HepG2 (cell line): Measurements from ENCODE around the gene MAMLD1. TPM values are rescaled to one million over a fixed set of nuclear protein-coding genes. Genes with fewer than 3 reads are reported as not detected.

Experiments used
- ATAC-seq: fragments of 200-7000 bp; cut with Tn5 transposase; 3 replicates; pipeline ENCODE4 v1.9.1; 2020; ENCODE audit warnings: mild to moderate bottlenecking, moderate library complexity
- BruUV-seq: library from RNA; stranded (reverse); fragments of 400-500 nt; replicated peaks from 2 replicates; lab custom pipeline; 2021; lab: Mats Ljungman, UMichigan
- CTCF ChIA-PET: fragments of 300-600 bp; formaldehyde crosslinking; extraction: SDS; loops from one replicate; lab custom pipeline; 2021; ENCODE audit warnings: low total read pairs, inconsistent platforms, low intra/inter-chr PET ratio; lab: Yijun Ruan, JAX
- POLR2A ChIA-PET: fragments of 350-600 bp; sonication (Branson Sonifier 250); formaldehyde crosslinking; loops from one replicate; lab custom pipeline; 2020; ENCODE audit warnings: antibody characterized with exemption, inconsistent platforms; lab: Yijun Ruan, JAX
- DNase-seq: peaks from one replicate; pipeline ENCODE4 v3.0.0-alpha.2; 2015; ENCODE audit warnings: low spot score
- FAIRE-seq: peaks from 3 replicates; lab custom pipeline; 2011; peaks lifted over from hg19 to GRCh38; lab: Jason Lieb, UNC
- H2AFZ ChIP-seq: one replicate; pipeline ENCODE4 v1.6.1; 2011; ENCODE audit warnings: low read length, inconsistent platforms
- H3K27ac ChIP-seq: fragments of 300-600 bp; 3 replicates; pipeline ENCODE4 v1.8.0; 2011; ENCODE audit warnings: mixed run types, mild to moderate bottlenecking, mixed read lengths, low read length, inconsistent platforms; ENCODE audit not compliant: insufficient read depth; ENCODE audit errors: extremely low read length
- H3K27me3 ChIP-seq, 2 experiments: fragments of 200-600 bp in 1 of 2; 2 replicates in 1 of 2; 3 replicates in 1 of 2; pipeline versions ENCODE4 v1.6.0 to v1.8.0; 2011; ENCODE audit warnings: low read length in 2 of 2, mild to moderate bottlenecking in 2 of 2, moderate library complexity in 2 of 2, inconsistent platforms in 1 of 2; ENCODE audit not compliant: insufficient read depth in 2 of 2, control insufficient read depth in 1 of 2
- H3K36me3 ChIP-seq, 2 experiments: fragments of 200-600 bp in 1 of 2; replicated peaks in 1 of 2; 2 replicates in 1 of 2; 3 replicates in 1 of 2; pipeline versions ENCODE4 v1.5.1 to v1.8.0; 2011; ENCODE audit warnings: low read length in 2 of 2, inconsistent platforms in 1 of 2; ENCODE audit not compliant: insufficient read depth in 2 of 2, control insufficient read depth in 1 of 2
- H3K4me1 ChIP-seq: 2 replicates; pipeline ENCODE4 v1.5.1; 2012; ENCODE audit warnings: low read length, inconsistent platforms; ENCODE audit not compliant: insufficient read depth
- H3K4me2 ChIP-seq: 2 replicates; pipeline ENCODE4 v1.6.0; 2011; ENCODE audit warnings: low read depth, low read length, inconsistent platforms
- H3K4me3 ChIP-seq, 3 experiments: fragments of 200-600 bp in 1 of 3; sonication (generic), shearing (Covaris generic) in 1 of 3; replicated peaks in 1 of 3; 2 replicates each; pipeline ENCODE4 v1.5.1; 2011 to 2016; ENCODE audit warnings: low read length in 3 of 3, inconsistent platforms in 2 of 3, low read depth in 2 of 3, mild to moderate bottlenecking in 2 of 3, control low read depth in 1 of 3, mixed read lengths in 1 of 3; ENCODE audit not compliant: insufficient read depth in 1 of 3
- H3K79me2 ChIP-seq: one replicate; pipeline ENCODE4 v1.6.1; 2011; ENCODE audit warnings: low read length, inconsistent platforms; ENCODE audit not compliant: insufficient read depth
- H3K9ac ChIP-seq: 2 replicates; pipeline ENCODE4 v1.6.0; 2011; ENCODE audit warnings: mild to moderate bottlenecking, low read depth, low read length, inconsistent platforms; ENCODE audit not compliant: insufficient read depth
- H3K9me3 ChIP-seq: 2 replicates; pipeline ENCODE4 v1.5.1; 2012; ENCODE audit warnings: mild to moderate bottlenecking, low read length
- H4K20me1 ChIP-seq: 2 replicates; pipeline ENCODE4 v1.6.0; 2011; ENCODE audit warnings: inconsistent platforms, mild to moderate bottlenecking, low read length, moderate library complexity; ENCODE audit not compliant: insufficient read depth
- ATF7 ChIP-seq, 2 experiments: fragments of 450-650 bp in 1 of 2; sonication (generic) in 1 of 2; formaldehyde crosslinking in 1 of 2; IDR thresholded peaks; 2 replicates each; pipeline versions ENCODE4 v1.4.0 to v1.6.1; 2016 to 2020; ENCODE audit warnings: antibody characterized with exemption in 1 of 2, mild to moderate bottlenecking in 1 of 2, missing genetic modification reagents in 1 of 2
- CENPT ChIP-seq: sonication (generic); formaldehyde crosslinking; IDR thresholded peaks from 2 replicates; pipeline ENCODE4 v1.8.0; 2022; ENCODE audit warnings: low read depth, mild to moderate bottlenecking, moderate library complexity, missing genetic modification reagents
- CTCF ChIP-seq: sonication (generic); formaldehyde crosslinking; IDR thresholded peaks from 2 replicates; pipeline ENCODE4 v1.5.0; 2020; ENCODE audit warnings: mild to moderate bottlenecking, missing genetic modification reagents, moderate library complexity
- GMEB2 ChIP-seq: IDR thresholded peaks from 2 replicates; pipeline ENCODE4 v1.6.1; 2016; ENCODE audit warnings: missing biosample characterization, missing genetic modification reagents, low read depth
- KAT7 ChIP-seq: IDR thresholded peaks from 2 replicates; pipeline ENCODE4 v1.6.1; 2018; ENCODE audit warnings: borderline replicate concordance, missing compliant biosample characterization
- SATB2 ChIP-seq: sonication (generic); formaldehyde crosslinking; IDR thresholded peaks from 2 replicates; pipeline ENCODE4 v1.5.0; 2020; ENCODE audit warnings: missing genetic modification reagents
- ZBTB46 ChIP-seq: sonication (generic); formaldehyde crosslinking; IDR thresholded peaks from 2 replicates; pipeline ENCODE4 v1.4.0; 2020; ENCODE audit warnings: mild to moderate bottlenecking, missing genetic modification reagents, borderline replicate concordance
- ZNF326 ChIP-seq: sonication (generic); formaldehyde crosslinking; IDR thresholded peaks from 2 replicates; pipeline ENCODE4 v1.4.0; 2020; ENCODE audit warnings: missing genetic modification reagents, borderline replicate concordance
- ZNF569 ChIP-seq: sonication (generic); formaldehyde crosslinking; IDR thresholded peaks from 2 replicates; pipeline ENCODE4 v1.5.0; 2020; ENCODE audit warnings: mild to moderate bottlenecking, missing genetic modification reagents, moderate library complexity, borderline replicate concordance
- WGBS: methylation state at CpG from one replicate; pipeline ENCODE4 v1.1.6; 2017; ENCODE audit warnings: low lambda C conversion rate; 5-methylcytosine and 5-hydroxymethylcytosine counted together
- in situ Hi-C: cut with HindIII; loops from 2 replicates; pipeline ENCODE4 v1.10.0; 2017; ENCODE audit warnings: low pct_unique_long_range_greater_than_20kb; ENCODE audit not compliant: extremely low pct_ligation_motif_present
- intact Hi-C: fragments of 100-400 bp; cut with micrococcal nuclease; formaldehyde crosslinking; loops from one replicate; pipeline ENCODE4 v1.10.0; 2022; ENCODE audit not compliant: unreplicated experiment
- polyA plus RNA-seq, 8 experiments: library from polyadenylated mRNA; depleted of rRNA in 3 of 8; stranded (reverse) in 7 of 8; unstranded in 1 of 8; fragments of >200 nt; fragmentation: Illumina TruSeq in 4 of 8; extraction: Trizol in 4 of 8; gene quantifications; 2 replicates each; pipeline versions ENCODE4 v1.2.1 to v1.2.3, GENCODE V29; 2011 to 2016; ENCODE audit warnings: low read depth in 4 of 8, missing spikeins in 1 of 8, mixed read lengths in 1 of 8; ENCODE audit not compliant: insufficient read depth in 1 of 8
- total RNA-seq, 5 experiments: library from RNA; depleted of rRNA; stranded (reverse); fragments of >200 nt; fragmentation: Illumina TruSeq; extraction: Trizol; gene quantifications; 2 replicates each; pipeline ENCODE4 v1.2.3, GENCODE V29; 2016; ENCODE audit warnings: low read depth in 1 of 5

The MAMLD1 gene
- total and polyA plus RNA-seq, 2 of the 13 experiments (the other 11 are each of a cell fraction or from before 2014, with no cell fraction given): not detected

- intact Hi-C loops: no loop called here
- no CpG with 5 or more reads among the region's 1 CpG for WGBS
Observed at GRCh38 chrX:150446995-150447394, 83.9 kb downstream of the MAMLD1 start.

GRCh38 chrX:150449313-150449712, 86.2 kb downstream of the MAMLD1 start:
- H3K4me1 ChIP-seq: no peaks in the 10 kb centered on the region
- no peak overlapping the region for H2AFZ ChIP-seq
- H3K9me3 ChIP-seq: no peaks in the 10 kb centered on the region
- H3K9ac ChIP-seq: no peak overlapping the region
- H3K4me3 ChIP-seq: no peak overlapping the region
- H3K27me3 ChIP-seq: no peaks in the 10 kb centered on the region
- BruUV-seq: no TSS peak
- POLR2A ChIA-PET: no interaction called here
- WGBS: 0% methylated on average over 1 of the region's 5 CpGs
- H3K27ac ChIP-seq: no peak overlapping the region
- in situ Hi-C loops (no loop called here), intact Hi-C loops (no loop called here)
- DNase-seq: no peak
- H3K4me2 ChIP-seq: no peak overlapping the region
- H4K20me1 ChIP-seq: no peaks in the 10 kb centered on the region
- no peaks in the 10 kb centered on the region for H3K79me2 ChIP-seq
- no peaks in the 10 kb centered on the region for H3K36me3 ChIP-seq
- CTCF ChIA-PET: no interaction called here
- FAIRE-seq: no peak
- TF ChIP-seq SATB2: no peak
- TF ChIP-seq CENPT (CRISPR knock-in tag): no peak
- no peak for TF ChIP-seq ZNF569 (CRISPR knock-in tag)
- peak; percentile 34; the same call in 1 of the 2 replicates for TF ChIP-seq CTCF (CRISPR knock-in tag)
- TF ChIP-seq KAT7 (CRISPR knock-in tag): no peak
- no peak for TF ChIP-seq ZBTB46
- TF ChIP-seq ZNF326 (CRISPR knock-in tag): no peak
- TF ChIP-seq, all 625 proteins: peak for 1
- no peak for ATAC-seq

More at GRCh38 chrX:150446995-150447394, 83.9 kb downstream of the MAMLD1 start:
- H4K20me1 ChIP-seq: no peaks in the 10 kb centered on the region
- 0 out of 2 replicates have a peak, but pooled peaks have one; percentile 9 for TF ChIP-seq ATF7 (IDR thresholded peaks at IDR 0.05)
- no peak for TF ChIP-seq ATF7 (CRISPR knock-in tag; IDR thresholded peaks at IDR 0.05)
- no peak for TF ChIP-seq GMEB2
- H3K4me1 ChIP-seq: no peaks in the 10 kb centered on the region
- no TSS peak for BruUV-seq
- DNase-seq: no peak
- no peak overlapping the region for H3K9ac ChIP-seq
- ChIA-PET CTCF (no interaction called here), POLR2A (no interaction called here)
- no peaks in the 10 kb centered on the region for H3K27me3 ChIP-seq
- ATAC-seq: no peak
- H3K79me2 ChIP-seq: no peaks in the 10 kb centered on the region
- no peak overlapping the region for H3K4me3 ChIP-seq
- H3K36me3 ChIP-seq: no peaks in the 10 kb centered on the region
- no peak for FAIRE-seq
- no peak overlapping the region for H3K4me2 ChIP-seq
- in situ Hi-C loops: no loop called here
- H3K27ac ChIP-seq: no peak overlapping the region
- H2AFZ ChIP-seq: no peak overlapping the region
- H3K9me3 ChIP-seq: no peaks in the 10 kb centered on the region
